ENCODE data around the gene SVOP.
"Not testable (repeated sequence)": the region's sequence is repeated elsewhere in the genome, so short reads cannot be mapped to it uniquely, and the experiment has no call there.

SVOP gene

GRCh38 chr12:109009766-109010165, 11.1 kb downstream of the SVOP start:
- Histone ChIP-seq H3K27me3 (ENCODE audit: control insufficient read depth, insufficient read depth, low read length) (no peaks in the 10 kb centered on the region), H3K9me3 (ENCODE audit: control insufficient read depth, insufficient read depth, low read length) (no peaks in the 10 kb centered on the region), H3K4me3 (ENCODE audit: low read length) (no peak overlapping the region), H3K27ac (ENCODE audit: low read length) (no peak overlapping the region), H3K36me3 (ENCODE audit: control insufficient read depth, insufficient read depth, low read length) (no peaks in the 10 kb centered on the region), H3K4me1 (ENCODE audit: control insufficient read depth, insufficient read depth, low read length) (no peaks in the 10 kb centered on the region)
- no CpG with 5 or more reads among the region's 1 CpG for WGBS (ENCODE audit: insufficient coverage, insufficient read length)
- no peak for DNase-seq (ENCODE audit: low read depth, low spot score)

- H3K27me3 ChIP-seq (ENCODE audit: control insufficient read depth, insufficient read depth, low read length), result no peaks in the 10 kb centered on the region
- no peaks in the 10 kb centered on the region for H3K4me1 ChIP-seq (ENCODE audit: control insufficient read depth, insufficient read depth, low read length)
- H3K36me3 ChIP-seq (ENCODE audit: control insufficient read depth, insufficient read depth, low read length), result no peaks in the 10 kb centered on the region
- no peaks in the 10 kb centered on the region for H3K9me3 ChIP-seq (ENCODE audit: control insufficient read depth, insufficient read depth, low read length)
- no peak overlapping the region for H3K4me3 ChIP-seq (ENCODE audit: low read length)
- no peak for DNase-seq (ENCODE audit: low read depth, low spot score)
- WGBS (ENCODE audit: insufficient coverage, insufficient read length), result no CpG with 5 or more reads among the region's 3 CpGs
- no peak overlapping the region for H3K27ac ChIP-seq (ENCODE audit: low read length)
These were observed 16.9 kb downstream of the SVOP start for GRCh38 chr12:109004017-109004416.

GRCh38 chr12:108996320-108996719, 24.5 kb downstream of the SVOP start:
- no peaks in the 10 kb centered on the region for H3K4me1 ChIP-seq (ENCODE audit: control insufficient read depth, insufficient read depth, low read length)
- no peak overlapping the region for H3K4me3 ChIP-seq (ENCODE audit: low read length)
- DNase-seq (ENCODE audit: low read depth, low spot score), result no peak
- no CpG with 5 or more reads among the region's 6 CpGs for WGBS (ENCODE audit: insufficient coverage, insufficient read length)
- H3K9me3 ChIP-seq (ENCODE audit: control insufficient read depth, insufficient read depth, low read length), result no peaks in the 10 kb centered on the region
- no peak overlapping the region for H3K27ac ChIP-seq (ENCODE audit: low read length)
- no peaks in the 10 kb centered on the region for H3K36me3 ChIP-seq (ENCODE audit: control insufficient read depth, insufficient read depth, low read length)
- no peaks in the 10 kb centered on the region for H3K27me3 ChIP-seq (ENCODE audit: control insufficient read depth, insufficient read depth, low read length)

GRCh38 chr12:108995370-108995992, 25.4 kb downstream of the SVOP start:
- H3K4me3 ChIP-seq (ENCODE audit: low read length), result no peak overlapping the region
- no CpG with 5 or more reads among the region's 6 CpGs for WGBS (ENCODE audit: insufficient coverage, insufficient read length)
- no peaks in the 10 kb centered on the region for H3K36me3 ChIP-seq (ENCODE audit: control insufficient read depth, insufficient read depth, low read length)
- no peak for DNase-seq (ENCODE audit: low read depth, low spot score)
- no peak overlapping the region for H3K27ac ChIP-seq (ENCODE audit: low read length)
- H3K4me1 ChIP-seq (ENCODE audit: control insufficient read depth, insufficient read depth, low read length), result no peaks in the 10 kb centered on the region
- no peaks in the 10 kb centered on the region for H3K9me3 ChIP-seq (ENCODE audit: control insufficient read depth, insufficient read depth, low read length)
- no peaks in the 10 kb centered on the region for H3K27me3 ChIP-seq (ENCODE audit: control insufficient read depth, insufficient read depth, low read length)

GRCh38 chr12:108990103-108990502, 30.8 kb downstream of the SVOP start:
- H3K27me3 ChIP-seq (ENCODE audit: control insufficient read depth, insufficient read depth, low read length); H3K4me1 ChIP-seq (ENCODE audit: control insufficient read depth, insufficient read depth, low read length); H3K9me3 ChIP-seq (ENCODE audit: control insufficient read depth, insufficient read depth, low read length); H3K27ac ChIP-seq (ENCODE audit: low read length); H3K36me3 ChIP-seq (ENCODE audit: control insufficient read depth, insufficient read depth, low read length); H3K4me3 ChIP-seq (ENCODE audit: low read length); DNase-seq (ENCODE audit: low read depth, low spot score): not testable (repeated sequence)
- no CpG with 5 or more reads among the region's 5 CpGs for WGBS (ENCODE audit: insufficient coverage, insufficient read length)

GRCh38 chr12:108989376-108989775, 31.5 kb downstream of the SVOP start:
- H3K36me3 ChIP-seq (ENCODE audit: control insufficient read depth, insufficient read depth, low read length), result no peaks in the 10 kb centered on the region
- no peaks in the 10 kb centered on the region for H3K9me3 ChIP-seq (ENCODE audit: control insufficient read depth, insufficient read depth, low read length)
- no peaks in the 10 kb centered on the region for H3K4me1 ChIP-seq (ENCODE audit: control insufficient read depth, insufficient read depth, low read length)
- H3K4me3 ChIP-seq (ENCODE audit: low read length), result no peak overlapping the region
- H3K27ac ChIP-seq (ENCODE audit: low read length), result no peak overlapping the region
- DNase-seq (ENCODE audit: low read depth, low spot score), result no peak
- WGBS (ENCODE audit: insufficient coverage, insufficient read length), result no CpG with 5 or more reads among the region's 5 CpGs
- no peaks in the 10 kb centered on the region for H3K27me3 ChIP-seq (ENCODE audit: control insufficient read depth, insufficient read depth, low read length)

GRCh38 chr12:108985750-108986149, 35.1 kb downstream of the SVOP start:
- no CpG with 5 or more reads among the region's 2 CpGs for WGBS (ENCODE audit: insufficient coverage, insufficient read length)
- H3K27me3 ChIP-seq (ENCODE audit: control insufficient read depth, insufficient read depth, low read length), result no peaks in the 10 kb centered on the region
- DNase-seq (ENCODE audit: low read depth, low spot score), result no peak
- no peak overlapping the region for H3K27ac ChIP-seq (ENCODE audit: low read length)
- H3K4me1 ChIP-seq (ENCODE audit: control insufficient read depth, insufficient read depth, low read length), result no peaks in the 10 kb centered on the region
- no peaks in the 10 kb centered on the region for H3K36me3 ChIP-seq (ENCODE audit: control insufficient read depth, insufficient read depth, low read length)
- H3K9me3 ChIP-seq (ENCODE audit: control insufficient read depth, insufficient read depth, low read length), result no peaks in the 10 kb centered on the region
- no peak overlapping the region for H3K4me3 ChIP-seq (ENCODE audit: low read length)

- WGBS (ENCODE audit: insufficient coverage, insufficient read length), result no CpG with 5 or more reads among the region's 1 CpG
- no peak overlapping the region for H3K27ac ChIP-seq (ENCODE audit: low read length)
- H3K9me3 ChIP-seq (ENCODE audit: control insufficient read depth, insufficient read depth, low read length), result no peaks in the 10 kb centered on the region
- H3K4me3 ChIP-seq (ENCODE audit: low read length), result no peak overlapping the region
- no peaks in the 10 kb centered on the region for H3K36me3 ChIP-seq (ENCODE audit: control insufficient read depth, insufficient read depth, low read length)
- H3K27me3 ChIP-seq (ENCODE audit: control insufficient read depth, insufficient read depth, low read length), result no peaks in the 10 kb centered on the region
- H3K4me1 ChIP-seq (ENCODE audit: control insufficient read depth, insufficient read depth, low read length), result no peaks in the 10 kb centered on the region
- DNase-seq (ENCODE audit: low read depth, low spot score), result no peak
These were observed 37.6 kb downstream of the SVOP start for GRCh38 chr12:108983227-108983626.

- Histone ChIP-seq H3K4me1 (ENCODE audit: control insufficient read depth, insufficient read depth, low read length) (no peaks in the 10 kb centered on the region), H3K36me3 (ENCODE audit: control insufficient read depth, insufficient read depth, low read length) (no peaks in the 10 kb centered on the region), H3K9me3 (ENCODE audit: control insufficient read depth, insufficient read depth, low read length) (no peaks in the 10 kb centered on the region), H3K4me3 (ENCODE audit: low read length) (no peak overlapping the region), H3K27me3 (ENCODE audit: control insufficient read depth, insufficient read depth, low read length) (no peaks in the 10 kb centered on the region), H3K27ac (ENCODE audit: low read length) (no peak overlapping the region)
- DNase-seq (ENCODE audit: low read depth, low spot score), result no peak
These were observed 38.1 kb downstream of the SVOP start for GRCh38 chr12:108982621-108983219.

GRCh38 chr12:108981835-108982234, 39.0 kb downstream of the SVOP start:
- Histone ChIP-seq H3K4me3 (ENCODE audit: low read length) (no peak overlapping the region), H3K27ac (ENCODE audit: low read length) (no peak overlapping the region), H3K9me3 (ENCODE audit: control insufficient read depth, insufficient read depth, low read length) (no peaks in the 10 kb centered on the region), H3K27me3 (ENCODE audit: control insufficient read depth, insufficient read depth, low read length) (no peaks in the 10 kb centered on the region), H3K36me3 (ENCODE audit: control insufficient read depth, insufficient read depth, low read length) (no peaks in the 10 kb centered on the region), H3K4me1 (ENCODE audit: control insufficient read depth, insufficient read depth, low read length) (no peaks in the 10 kb centered on the region)
- no peak for DNase-seq (ENCODE audit: low read depth, low spot score)
- 97% methylated on average over 2 of the region's 4 CpGs for WGBS (ENCODE audit: insufficient coverage, insufficient read length)
